Activated T-helper 1 cell treated with anti-CD3 and anti-CD28 coated beads, Interleukin-2, amount 50 U/mL, for 16 hours (primary cell): ENCODE data around the gene AIG1.
"Not testable (repeated sequence)": the region's sequence is repeated elsewhere in the genome, so short reads cannot be mapped to it uniquely, and the experiment has no call there.

Source experiments
- DNase-seq, 2 donors: peaks; one replicate each; pipeline ENCODE4 v3.0.0-alpha.2; 2020; ENCODE audit warnings: low read depth in 1 of 2, low spot score in 1 of 2

Gene AIG1

GRCh38 chr6:143125864-143126573 is 65.3 kb downstream of the AIG1 start:
- no peak for DNase-seq

GRCh38 chr6:143126574-143126941 is 65.9 kb downstream of the AIG1 start:
- no peak for DNase-seq

- no peak for DNase-seq
Measured at GRCh38 chr6:143127941-143128680, 67.4 kb downstream of the AIG1 start.

GRCh38 chr6:143128681-143129015 is 68.0 kb downstream of the AIG1 start:
- DNase-seq: no peak

- no peak for DNase-seq
Measured at GRCh38 chr6:143130928-143131327, 70.2 kb downstream of the AIG1 start.

GRCh38 chr6:143135325-143135724 is 74.6 kb downstream of the AIG1 start:
- no peak for DNase-seq

GRCh38 chr6:143135797-143136561 is 75.3 kb downstream of the AIG1 start:
- no peak for DNase-seq

GRCh38 chr6:143136647-143137046 is 76.0 kb downstream of the AIG1 start:
- no peak for DNase-seq

GRCh38 chr6:143139239-143139784 is 78.6 kb downstream of the AIG1 start:
- no peak for DNase-seq

- DNase-seq: not testable (repeated sequence)
Measured at GRCh38 chr6:143139884-143140283, 79.2 kb downstream of the AIG1 start.

- DNase-seq: no peak
Measured at GRCh38 chr6:143140767-143141166, 80.1 kb downstream of the AIG1 start.

GRCh38 chr6:143141442-143141841 is 80.8 kb downstream of the AIG1 start:
- DNase-seq: no peak

GRCh38 chr6:143146186-143146851 is 85.6 kb downstream of the AIG1 start:
- no peak for DNase-seq

GRCh38 chr6:143149771-143150170 is 89.1 kb downstream of the AIG1 start:
- DNase-seq: no peak

GRCh38 chr6:143150281-143150680 is 89.6 kb downstream of the AIG1 start:
- DNase-seq: no peak

- DNase-seq: no peak
Measured at GRCh38 chr6:143151381-143151780, 90.7 kb downstream of the AIG1 start.

- DNase-seq: no peak
Measured at GRCh38 chr6:143155681-143156080, 95.0 kb downstream of the AIG1 start.

- no peak for DNase-seq
Measured at GRCh38 chr6:143157131-143157530, 96.4 kb downstream of the AIG1 start.

- no peak for DNase-seq
Measured at GRCh38 chr6:143158113-143158581, 97.5 kb downstream of the AIG1 start.

- DNase-seq: no peak
Measured at GRCh38 chr6:143159001-143159400, 98.3 kb downstream of the AIG1 start.

- no peak for DNase-seq
Measured at GRCh38 chr6:143160015-143160414, 99.3 kb downstream of the AIG1 start.
